MM.1S (cell line): ENCODE measurements around the gene CDK6.

ENCODE experiments used
- EZH2 ChIP-seq: fragments of 300-600 bp; sonication (generic); optimal IDR thresholded peaks from 2 replicates; pipeline ENCODE3; 2017; ENCODE audit warnings: low read depth, mild to moderate bottlenecking, antibody characterized with exemption, low read length, mixed read lengths
- EZH2phosphoT487 ChIP-seq: fragments of 300-600 bp; sonication (generic); IDR thresholded peaks from 2 replicates; pipeline ENCODE4 v1.6.1; 2018; ENCODE audit warnings: antibody characterized with exemption, low read length
- TF ChIP-seq, protein P1 (sequence below): fragments of 300-600 bp; sonication (generic); IDR thresholded peaks from 2 replicates; pipeline ENCODE4 v1.5.1; 2016; ENCODE audit warnings: antibody characterized with exemption, low read length, mixed read lengths

- TF ChIP-seq, protein P1, sequence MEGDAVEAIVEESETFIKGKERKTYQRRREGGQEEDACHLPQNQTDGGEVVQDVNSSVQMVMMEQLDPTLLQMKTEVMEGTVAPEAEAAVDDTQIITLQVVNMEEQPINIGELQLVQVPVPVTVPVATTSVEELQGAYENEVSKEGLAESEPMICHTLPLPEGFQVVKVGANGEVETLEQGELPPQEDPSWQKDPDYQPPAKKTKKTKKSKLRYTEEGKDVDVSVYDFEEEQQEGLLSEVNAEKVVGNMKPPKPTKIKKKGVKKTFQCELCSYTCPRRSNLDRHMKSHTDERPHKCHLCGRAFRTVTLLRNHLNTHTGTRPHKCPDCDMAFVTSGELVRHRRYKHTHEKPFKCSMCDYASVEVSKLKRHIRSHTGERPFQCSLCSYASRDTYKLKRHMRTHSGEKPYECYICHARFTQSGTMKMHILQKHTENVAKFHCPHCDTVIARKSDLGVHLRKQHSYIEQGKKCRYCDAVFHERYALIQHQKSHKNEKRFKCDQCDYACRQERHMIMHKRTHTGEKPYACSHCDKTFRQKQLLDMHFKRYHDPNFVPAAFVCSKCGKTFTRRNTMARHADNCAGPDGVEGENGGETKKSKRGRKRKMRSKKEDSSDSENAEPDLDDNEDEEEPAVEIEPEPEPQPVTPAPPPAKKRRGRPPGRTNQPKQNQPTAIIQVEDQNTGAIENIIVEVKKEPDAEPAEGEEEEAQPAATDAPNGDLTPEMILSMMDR = no peak
- TF ChIP-seq EZH2 (no peak), EZH2phosphoT487 (no peak)
Measured at GRCh38 chr7:92749832-92750446, 86.4 kb downstream of the CDK6 start.
